Measurements from ENCODE around the gene PLEK. TPM values are rescaled to one million over a fixed set of nuclear protein-coding genes. Genes with fewer than 3 reads are reported as not detected.

Gene PLEK
- total RNA-seq, 1 donor = 0.36 TPM

DNA sequence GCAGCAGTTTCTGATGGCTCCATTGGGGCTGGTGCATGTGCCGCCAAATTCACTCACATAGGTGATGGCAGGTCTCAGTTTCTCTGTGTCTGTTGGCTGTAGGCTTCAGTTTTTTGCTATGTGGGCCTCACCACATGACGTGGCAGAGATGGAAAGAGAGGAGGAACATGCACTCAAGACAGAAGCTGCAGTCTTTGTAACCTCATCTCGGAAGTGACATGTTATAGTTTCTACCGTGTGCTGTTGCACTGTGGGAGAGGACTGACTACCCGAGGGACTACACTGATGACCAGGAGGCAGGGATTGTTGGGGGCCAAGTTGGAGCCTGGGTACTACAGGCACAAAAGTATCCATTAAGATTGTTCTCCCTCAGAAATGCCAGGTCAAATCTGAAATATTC is 36.2 kb upstream of the PLEK start:
- no peaks in the 10 kb centered on the region for H4K20me1 ChIP-seq (ENCODE audit: insufficient read depth, low read length)
- no peaks in the 10 kb centered on the region for H3K9me3 ChIP-seq (ENCODE audit: low read depth, low read length)
- H2AFZ ChIP-seq (ENCODE audit: low read length) = no peak overlapping the region
- no peak overlapping the region for H3K4me2 ChIP-seq (ENCODE audit: insufficient read depth, low read length)
- H3K27me3 ChIP-seq (ENCODE audit: insufficient read depth, low read length) = no peaks in the 10 kb centered on the region
- no peaks in the 10 kb centered on the region for H3K79me2 ChIP-seq (ENCODE audit: insufficient read depth, low read length)
- no peak for DNase-seq (ENCODE audit: insufficient read length, low spot score, missing footprints)
- no peak for TF ChIP-seq CTCF (IDR thresholded peaks at IDR 0.05; ENCODE audit: extremely low read depth, low read depth, low read length)
- peaks cover 10% of the 10 kb centered on the region for H3K4me1 ChIP-seq (ENCODE audit: insufficient read depth, low read length)
- no peak overlapping the region for H3K4me3 ChIP-seq (ENCODE audit: insufficient read depth, low read length)
- H3K27ac ChIP-seq (ENCODE audit: low read depth, low read length) = no peak overlapping the region
- no peaks in the 10 kb centered on the region for H3K36me3 ChIP-seq (ENCODE audit: insufficient read depth, low read length)

GRCh38 chr2:68330691-68331090 is 34.4 kb upstream of the PLEK start:
- no peak for TF ChIP-seq CTCF (IDR thresholded peaks at IDR 0.05; ENCODE audit: extremely low read depth, low read depth, low read length)
- no peak overlapping the region for H3K4me3 ChIP-seq (ENCODE audit: insufficient read depth, low read length)

GRCh38 chr2:68333009-68333408 is 32.1 kb upstream of the PLEK start:
- no peaks in the 10 kb centered on the region for H3K79me2 ChIP-seq (ENCODE audit: insufficient read depth, low read length)
- H4K20me1 ChIP-seq (ENCODE audit: insufficient read depth, low read length) = no peaks in the 10 kb centered on the region
- H2AFZ ChIP-seq (ENCODE audit: low read length) = no peak overlapping the region
- no peak overlapping the region for H3K4me2 ChIP-seq (ENCODE audit: insufficient read depth, low read length)
- H3K36me3 ChIP-seq (ENCODE audit: insufficient read depth, low read length) = no peaks in the 10 kb centered on the region
- H3K27ac ChIP-seq (ENCODE audit: low read depth, low read length) = no peak overlapping the region
- H3K4me1 ChIP-seq (ENCODE audit: insufficient read depth, low read length) = peaks cover 15% of the 10 kb centered on the region
- DNase-seq (ENCODE audit: insufficient read length, low spot score, missing footprints) = no peak
- TF ChIP-seq CTCF (IDR thresholded peaks at IDR 0.05; ENCODE audit: extremely low read depth, low read depth, low read length) = no peak
- no peak overlapping the region for H3K4me3 ChIP-seq (ENCODE audit: insufficient read depth, low read length)
- no peaks in the 10 kb centered on the region for H3K9me3 ChIP-seq (ENCODE audit: low read depth, low read length)
- H3K27me3 ChIP-seq (ENCODE audit: insufficient read depth, low read length) = no peaks in the 10 kb centered on the region

More at GRCh38 chr2:68330691-68331090, 34.4 kb upstream of the PLEK start:
- Histone ChIP-seq H4K20me1 (ENCODE audit: insufficient read depth, low read length) (no peaks in the 10 kb centered on the region), H3K4me2 (ENCODE audit: insufficient read depth, low read length) (peak overlapping the region; percentile 11), H2AFZ (ENCODE audit: low read length) (no peak overlapping the region), H3K27me3 (ENCODE audit: insufficient read depth, low read length) (no peaks in the 10 kb centered on the region), H3K36me3 (ENCODE audit: insufficient read depth, low read length) (no peaks in the 10 kb centered on the region), H3K4me1 (ENCODE audit: insufficient read depth, low read length) (peaks cover 10% of the 10 kb centered on the region), H3K9me3 (ENCODE audit: low read depth, low read length) (no peaks in the 10 kb centered on the region), H3K79me2 (ENCODE audit: insufficient read depth, low read length) (no peaks in the 10 kb centered on the region), H3K27ac (ENCODE audit: low read depth, low read length) (no peak overlapping the region)
- peak; percentile 80 for DNase-seq (ENCODE audit: insufficient read length, low spot score, missing footprints)

GRCh38 chr2:68333931-68334330 is 31.2 kb upstream of the PLEK start:
- no peak overlapping the region for H2AFZ ChIP-seq (ENCODE audit: low read length)
- DNase-seq (ENCODE audit: insufficient read length, low spot score, missing footprints) = no peak
- peaks cover 15% of the 10 kb centered on the region for H3K4me1 ChIP-seq (ENCODE audit: insufficient read depth, low read length)

More at GRCh38 chr2:68333931-68334330, 31.2 kb upstream of the PLEK start:
- no peaks in the 10 kb centered on the region for H3K9me3 ChIP-seq (ENCODE audit: low read depth, low read length)
- H3K27ac ChIP-seq (ENCODE audit: low read depth, low read length) = no peak overlapping the region
- no peaks in the 10 kb centered on the region for H4K20me1 ChIP-seq (ENCODE audit: insufficient read depth, low read length)
- no peak for TF ChIP-seq CTCF (IDR thresholded peaks at IDR 0.05; ENCODE audit: extremely low read depth, low read depth, low read length)
- no peaks in the 10 kb centered on the region for H3K79me2 ChIP-seq (ENCODE audit: insufficient read depth, low read length)
- H3K27me3 ChIP-seq (ENCODE audit: insufficient read depth, low read length) = no peaks in the 10 kb centered on the region
- H3K4me3 ChIP-seq (ENCODE audit: insufficient read depth, low read length) = no peak overlapping the region
- H3K36me3 ChIP-seq (ENCODE audit: insufficient read depth, low read length) = no peaks in the 10 kb centered on the region
- no peak overlapping the region for H3K4me2 ChIP-seq (ENCODE audit: insufficient read depth, low read length)
